ENCODE data around the gene LTB4R. TPM values are rescaled to one million over a fixed set of nuclear protein-coding genes. Genes with fewer than 3 reads are reported as not detected.

LTB4R gene
- total RNA-seq, 1 donor: 1.3 TPM

DNA sequence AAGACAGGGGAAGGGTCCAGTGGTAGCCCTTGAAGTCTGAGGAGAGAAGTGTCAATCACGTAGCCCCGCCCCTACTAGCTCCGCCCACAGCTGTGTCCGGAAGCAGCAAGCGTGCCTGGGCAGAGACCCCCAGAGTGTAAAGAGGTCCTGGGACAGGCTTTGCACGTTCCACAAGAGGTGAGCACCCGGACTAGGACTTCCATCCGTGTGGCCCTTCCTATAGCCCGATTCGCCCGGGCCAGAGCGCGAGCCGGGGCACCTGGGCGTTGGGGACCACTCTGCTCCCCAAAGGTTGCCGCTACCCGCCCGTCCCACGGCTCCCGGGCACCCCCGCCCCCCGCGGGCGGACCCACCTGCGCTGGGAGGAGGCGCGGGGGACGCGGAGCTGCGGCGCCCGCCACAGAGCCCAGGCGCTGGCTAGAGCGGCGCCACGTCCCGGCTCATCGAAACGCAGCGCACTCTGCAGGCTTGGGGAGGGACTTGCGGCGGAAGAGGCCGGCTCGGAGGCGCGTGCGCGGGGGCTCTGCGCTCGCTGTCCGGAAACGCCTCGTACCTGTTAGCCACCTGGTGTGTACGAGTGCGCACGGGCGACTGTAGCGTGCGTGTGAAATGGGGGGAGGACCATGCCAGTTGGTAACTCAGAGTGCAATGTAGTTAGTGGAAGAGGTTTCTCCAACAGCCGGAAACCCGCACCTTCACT, 40.0 kb upstream of the LTB4R start, which contains the start of gene RABGGTA:
TSS of gene RABGGTA (minus strand) at position 464 of the 700 bp plus-strand sequence. CDS start 482 bp downstream, outside the sequence.
- peak within 1 kb of the TSS; percentile 95 for H3K4me3 ChIP-seq (ENCODE audit: low read depth, low read length)
- TF ChIP-seq, protein P1, sequence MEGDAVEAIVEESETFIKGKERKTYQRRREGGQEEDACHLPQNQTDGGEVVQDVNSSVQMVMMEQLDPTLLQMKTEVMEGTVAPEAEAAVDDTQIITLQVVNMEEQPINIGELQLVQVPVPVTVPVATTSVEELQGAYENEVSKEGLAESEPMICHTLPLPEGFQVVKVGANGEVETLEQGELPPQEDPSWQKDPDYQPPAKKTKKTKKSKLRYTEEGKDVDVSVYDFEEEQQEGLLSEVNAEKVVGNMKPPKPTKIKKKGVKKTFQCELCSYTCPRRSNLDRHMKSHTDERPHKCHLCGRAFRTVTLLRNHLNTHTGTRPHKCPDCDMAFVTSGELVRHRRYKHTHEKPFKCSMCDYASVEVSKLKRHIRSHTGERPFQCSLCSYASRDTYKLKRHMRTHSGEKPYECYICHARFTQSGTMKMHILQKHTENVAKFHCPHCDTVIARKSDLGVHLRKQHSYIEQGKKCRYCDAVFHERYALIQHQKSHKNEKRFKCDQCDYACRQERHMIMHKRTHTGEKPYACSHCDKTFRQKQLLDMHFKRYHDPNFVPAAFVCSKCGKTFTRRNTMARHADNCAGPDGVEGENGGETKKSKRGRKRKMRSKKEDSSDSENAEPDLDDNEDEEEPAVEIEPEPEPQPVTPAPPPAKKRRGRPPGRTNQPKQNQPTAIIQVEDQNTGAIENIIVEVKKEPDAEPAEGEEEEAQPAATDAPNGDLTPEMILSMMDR (IDR thresholded peaks at IDR 0.05; ENCODE audit: insufficient read depth, low read depth, low read length): peak; percentile 60
- peak; percentile 83 for DNase-seq (ENCODE audit: low read depth)

DNA sequence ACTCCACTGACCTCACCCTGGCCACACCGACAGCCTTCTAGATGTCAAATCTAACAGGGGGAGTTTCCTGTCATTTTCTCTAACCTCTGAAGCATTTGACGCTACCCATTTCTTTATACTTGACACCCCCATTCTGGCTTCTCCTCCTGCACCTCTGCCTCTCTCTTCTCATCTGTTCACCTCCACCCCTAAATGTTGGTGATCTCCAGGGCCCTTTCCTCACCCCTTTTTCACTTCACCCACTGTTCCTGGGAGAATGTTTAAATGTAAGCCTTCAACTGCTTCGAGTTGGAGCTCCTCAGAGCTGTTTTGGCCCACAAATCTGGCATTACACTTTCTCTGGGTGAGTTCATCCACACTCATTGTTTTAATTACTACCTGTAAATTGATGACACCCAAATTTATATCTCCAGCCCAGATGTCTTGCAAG, 39.5 kb upstream of the LTB4R start:
- DNase-seq (ENCODE audit: low read depth): no peak
- TF ChIP-seq, protein P1 (IDR thresholded peaks at IDR 0.05; ENCODE audit: insufficient read depth, low read depth, low read length): no peak
- peak overlapping the region; percentile 95 for H3K4me3 ChIP-seq (ENCODE audit: low read depth, low read length)

DNA sequence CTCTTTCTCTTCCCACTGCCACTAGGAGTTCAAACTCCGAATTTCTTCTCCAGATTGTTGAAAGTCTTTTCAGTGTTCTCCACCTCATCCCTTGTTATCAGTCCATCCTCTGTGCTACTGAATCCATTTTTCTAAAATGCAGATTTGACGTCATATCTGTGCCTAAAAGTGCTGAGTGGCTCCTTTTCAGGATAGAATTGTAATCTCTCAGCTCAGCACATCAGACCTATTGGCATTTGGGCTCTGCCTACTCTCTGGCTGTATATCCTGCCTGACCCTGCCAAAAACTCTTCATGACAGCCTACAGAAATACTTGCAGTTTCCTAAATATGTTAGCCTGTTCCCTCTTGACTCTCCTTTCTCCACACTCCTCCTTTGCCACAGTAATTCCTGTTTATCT, 38.8 kb upstream of the LTB4R start:
- no peak for DNase-seq (ENCODE audit: low read depth)
- TF ChIP-seq, protein P1 (IDR thresholded peaks at IDR 0.05; ENCODE audit: insufficient read depth, low read depth, low read length): no peak
- H3K4me3 ChIP-seq (ENCODE audit: low read depth, low read length): no peak overlapping the region

DNA sequence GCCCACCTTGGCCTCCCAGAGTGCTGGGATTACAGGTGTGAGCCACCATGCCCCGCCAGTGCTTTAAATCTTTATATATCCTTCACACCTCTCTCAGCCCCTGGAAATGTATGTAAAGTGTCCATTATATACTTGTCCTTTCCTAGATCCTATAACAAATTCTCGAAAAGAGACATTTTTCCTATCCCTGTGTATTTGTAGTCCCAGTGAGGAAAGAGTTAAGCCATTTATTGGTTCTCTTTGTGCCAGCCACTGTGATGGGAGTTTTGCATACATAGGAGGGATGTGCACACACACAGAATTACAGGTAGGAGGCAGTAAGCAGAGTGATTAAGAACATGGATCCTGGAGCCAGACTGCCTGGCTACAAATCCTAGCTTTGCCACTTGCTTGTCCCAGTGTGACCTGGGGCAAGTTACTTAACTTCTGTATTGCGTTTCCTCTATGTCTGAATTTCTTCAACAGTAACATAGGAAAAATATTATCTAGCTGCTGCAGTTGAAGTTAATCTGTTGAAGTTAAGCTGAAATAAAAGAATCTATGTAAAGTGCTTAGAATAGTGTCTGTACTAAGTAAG, 37.8 kb upstream of the LTB4R start:
- TF ChIP-seq, protein P1 (IDR thresholded peaks at IDR 0.05; ENCODE audit: insufficient read depth, low read depth, low read length): no peak
- H3K4me3 ChIP-seq (ENCODE audit: low read depth, low read length): no peak overlapping the region
- no peak for DNase-seq (ENCODE audit: low read depth)

DNA sequence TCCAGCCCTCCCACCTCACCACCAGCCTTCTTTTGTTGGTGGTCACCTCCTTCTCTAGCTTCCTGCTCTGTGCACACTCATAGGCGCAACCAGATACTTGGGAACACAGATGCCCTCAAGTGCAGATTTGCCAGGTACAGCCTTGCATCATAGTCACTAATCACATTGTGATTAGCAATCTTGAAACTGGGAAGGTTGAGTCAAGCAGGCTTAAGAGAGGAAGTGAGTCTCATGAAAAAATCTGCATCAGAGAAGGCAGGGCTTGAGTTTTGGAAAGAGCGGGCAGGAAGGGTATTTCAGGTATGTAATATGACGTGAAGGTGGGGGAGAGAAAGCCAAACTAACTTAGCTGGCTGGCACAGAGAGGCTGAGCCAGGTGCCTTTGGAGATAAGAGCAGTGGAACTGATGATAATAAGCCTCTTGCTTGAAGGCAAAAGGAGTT, 37.2 kb upstream of the LTB4R start:
- DNase-seq (ENCODE audit: low read depth): no peak
- TF ChIP-seq, protein P1 (IDR thresholded peaks at IDR 0.05; ENCODE audit: insufficient read depth, low read depth, low read length): no peak

DNA sequence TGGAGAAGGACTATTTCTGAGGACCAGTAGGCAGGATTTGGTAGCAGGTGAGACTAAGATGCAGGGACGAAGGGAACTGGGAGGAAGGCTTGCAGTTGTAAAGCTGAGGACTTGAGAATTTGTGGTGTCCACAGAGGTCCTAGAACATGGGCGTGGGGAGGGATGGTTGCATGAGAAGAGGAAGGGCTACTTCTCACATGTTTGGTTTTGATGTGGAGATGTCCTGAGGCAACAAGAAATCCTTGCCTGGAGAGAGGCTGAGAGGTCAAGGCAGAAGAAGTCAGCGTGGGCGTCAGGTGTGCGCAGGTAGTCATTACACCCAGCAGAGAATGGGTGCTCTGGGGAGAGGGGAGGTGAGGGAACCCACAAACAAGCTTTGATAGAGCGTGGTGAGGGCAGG, 34.2 kb upstream of the LTB4R start:
- H3K4me3 ChIP-seq (ENCODE audit: low read depth, low read length): no peak overlapping the region
- TF ChIP-seq, protein P1 (IDR thresholded peaks at IDR 0.05; ENCODE audit: insufficient read depth, low read depth, low read length): no peak
- DNase-seq (ENCODE audit: low read depth): no peak

More for the DNA sequence above, 37.2 kb upstream of the LTB4R start:
- no peak overlapping the region for H3K4me3 ChIP-seq (ENCODE audit: low read depth, low read length)

Data from fibroblast of villous mesenchyme (primary cell).